GM12865 (cell line): ENCODE results near the gene CNTNAP2.

Source experiments
- DNase-seq: peaks from one replicate; pipeline ENCODE4 v3.0.0; 2010; ENCODE audit warnings: low read depth
- H3K4me3 ChIP-seq: 2 replicates; pipeline ENCODE4 v1.5.1; 2011; ENCODE audit warnings: mild to moderate bottlenecking, low read depth, low read length, control low read depth
- CTCF ChIP-seq: IDR thresholded peaks from 2 replicates; pipeline ENCODE4 v1.5.1; 2011; ENCODE audit warnings: low read length, control low read depth, low read depth, inconsistent platforms; ENCODE audit not compliant: insufficient read depth; ENCODE audit errors: missing control alignments

CNTNAP2 gene

DNA sequence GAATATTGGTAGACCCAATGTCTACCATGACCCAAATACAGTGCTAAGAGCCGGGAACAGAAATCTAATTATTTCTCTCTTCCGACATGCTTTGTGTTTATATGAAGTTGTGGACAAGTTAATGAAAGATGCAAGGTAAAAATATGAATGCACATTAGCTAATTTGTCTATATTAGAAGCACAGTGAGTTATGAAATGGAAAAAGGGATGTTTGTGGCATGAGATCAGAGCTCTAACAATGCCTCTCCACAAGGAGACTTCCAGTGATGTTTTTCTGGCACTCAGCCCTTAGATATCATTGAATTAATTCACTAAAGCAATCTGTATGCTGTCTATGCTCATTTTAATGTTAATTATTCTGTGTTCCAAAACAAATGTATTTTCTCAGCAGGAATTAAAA lies 897.2 kb downstream of the CNTNAP2 start:
- no peak overlapping the region for H3K4me3 ChIP-seq
- no peak for DNase-seq
- TF ChIP-seq CTCF = no peak

DNA sequence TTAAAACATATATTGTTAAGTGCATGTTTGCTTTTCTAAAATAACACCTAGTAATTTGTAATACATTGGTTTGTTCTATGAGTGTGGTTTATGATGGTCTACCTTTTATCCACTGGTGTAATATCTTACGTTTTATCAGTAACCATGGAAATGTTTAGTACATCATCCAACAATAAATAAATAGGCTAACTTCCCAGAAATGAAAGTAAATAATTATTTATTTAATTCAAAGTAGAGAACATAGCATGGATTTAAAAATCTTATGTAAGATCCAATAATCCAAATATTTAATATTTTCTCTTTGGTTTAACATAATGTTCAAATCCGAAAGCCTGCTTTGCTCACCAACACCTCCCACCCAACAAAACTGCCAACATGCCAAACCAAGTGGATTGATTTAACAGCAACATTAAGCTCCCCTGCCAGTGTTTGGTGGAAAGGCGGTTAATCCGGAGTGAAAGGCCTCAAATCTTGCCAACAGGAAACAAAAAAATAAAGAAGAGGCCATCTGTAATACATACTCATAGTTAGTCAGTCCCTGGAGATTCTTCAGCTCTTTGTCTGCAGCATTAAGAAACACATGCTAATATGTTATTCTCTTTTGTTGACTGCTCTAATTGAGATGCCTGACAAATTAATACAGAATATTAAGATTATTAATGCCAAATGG lies 897.8 kb downstream of the CNTNAP2 start:
- no peak for TF ChIP-seq CTCF
- DNase-seq = no peak
- H3K4me3 ChIP-seq = no peak overlapping the region

DNA sequence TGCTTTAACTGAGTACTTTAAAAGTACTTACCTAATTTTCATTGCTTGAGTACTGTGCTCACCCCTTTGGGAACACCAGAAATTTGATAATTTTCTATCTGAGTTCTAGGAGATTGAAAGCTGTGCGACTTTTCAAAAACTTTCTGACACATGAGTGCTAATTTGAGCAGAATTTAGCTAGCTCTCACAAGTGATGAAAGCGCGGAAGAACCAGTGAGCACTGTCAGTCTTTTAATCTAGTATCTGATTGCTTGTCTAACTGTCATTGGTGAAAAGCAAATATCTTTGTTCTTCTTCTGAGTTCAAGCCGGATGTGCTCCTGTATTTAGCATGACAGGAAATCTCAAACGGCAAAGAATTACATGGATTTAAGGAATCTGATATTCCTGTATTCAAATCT lies 899.4 kb downstream of the CNTNAP2 start:
- TF ChIP-seq CTCF = no peak
- no peak overlapping the region for H3K4me3 ChIP-seq
- no peak for DNase-seq

- H3K4me3 ChIP-seq = no peak overlapping the region
- TF ChIP-seq CTCF = no peak
- no peak for DNase-seq
These were observed 905.5 kb downstream of the CNTNAP2 start for GRCh38 chr7:147022056-147022455.

DNA sequence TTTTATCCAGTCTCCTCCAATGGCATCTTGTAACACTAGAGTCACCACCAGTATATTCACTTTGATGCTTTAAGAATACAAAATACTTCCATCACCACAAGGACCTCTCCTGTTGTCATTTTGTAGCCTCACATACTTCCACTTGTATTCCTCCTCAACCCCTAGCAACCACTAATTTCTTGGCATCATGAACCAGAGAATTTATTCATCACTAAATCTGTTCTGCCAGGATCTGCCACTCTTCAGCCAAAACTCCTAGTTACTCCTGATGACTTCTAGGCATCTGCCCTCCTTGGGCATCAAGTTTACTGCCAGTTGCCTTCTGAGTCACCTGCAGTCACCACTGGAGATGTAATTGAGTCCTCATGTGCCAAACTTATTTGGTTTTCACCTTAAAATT lies 906.8 kb downstream of the CNTNAP2 start:
- no peak overlapping the region for H3K4me3 ChIP-seq
- DNase-seq = no peak
- no peak for TF ChIP-seq CTCF

DNA sequence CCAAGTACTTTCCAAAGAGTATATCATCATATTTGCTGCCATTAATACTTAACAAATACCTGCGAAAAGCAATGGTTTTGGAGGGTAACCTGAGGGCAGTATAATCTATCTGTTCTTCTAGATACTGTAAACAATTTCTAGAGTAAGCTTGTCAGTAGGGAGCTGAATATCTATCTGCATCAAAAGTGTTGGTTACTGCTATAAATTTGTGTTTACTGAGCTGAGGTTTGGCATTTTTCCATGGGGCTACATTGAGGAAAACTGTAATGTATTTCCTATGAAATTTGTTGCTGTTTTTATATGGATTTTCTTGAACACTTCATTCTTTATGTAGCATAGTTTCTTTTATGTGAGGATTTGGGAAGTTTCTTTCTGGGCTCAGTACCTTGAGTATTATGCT lies 913.4 kb downstream of the CNTNAP2 start:
- no peak for TF ChIP-seq CTCF
- DNase-seq = no peak
- no peak overlapping the region for H3K4me3 ChIP-seq

DNA sequence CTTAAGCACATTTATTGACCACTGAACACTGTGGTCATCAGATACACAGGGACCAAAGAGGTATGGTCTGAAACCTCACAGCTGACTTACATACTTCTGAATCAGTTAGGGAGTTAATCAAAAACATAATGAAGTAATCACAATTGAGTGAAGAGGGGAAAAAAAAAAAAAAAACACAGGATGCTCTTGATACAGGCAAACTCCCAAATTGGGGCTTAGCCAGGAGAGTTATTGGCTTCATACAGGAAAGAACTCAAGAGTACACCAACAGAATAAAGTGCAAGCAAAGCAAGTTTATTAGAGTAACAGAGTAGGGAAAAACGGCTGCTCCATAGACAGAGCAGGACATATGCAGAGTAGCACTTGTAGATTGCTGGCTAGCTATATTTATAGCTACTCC lies 917.0 kb downstream of the CNTNAP2 start:
- no peak for DNase-seq
- H3K4me3 ChIP-seq = no peak overlapping the region
- no peak for TF ChIP-seq CTCF
